Tibial nerve (tissue), 4 donors: Measurements from ENCODE around the gene STAT5B. TPM values are rescaled to one million over a fixed set of nuclear protein-coding genes. Genes with fewer than 3 reads are reported as not detected.

Experiments
- DNase-seq, 2 donors: peaks; one replicate each; pipeline ENCODE4 v3.0.0-alpha.2; 2019; ENCODE audit warnings: low spot score in 2 of 2
- H3K27ac ChIP-seq, 4 donors: fragments of 200-600 bp; sonication (generic) in 3 of 4; one replicate each; pipeline ENCODE4 v1.5.1; 2017 to 2019; ENCODE audit warnings: mild to moderate bottlenecking in 1 of 4
- H3K27me3 ChIP-seq, 2 donors: fragments of 200-600 bp; sonication (generic) in 1 of 2; one replicate each; pipeline versions ENCODE4 v1.5.1 to v1.6.0; 2017 to 2019
- H3K36me3 ChIP-seq, 3 donors: fragments of 200-600 bp; sonication (generic); one replicate each; pipeline ENCODE4 v1.5.1; 2018 to 2019
- H3K4me1 ChIP-seq, 4 donors: fragments of 200-600 bp; sonication (generic) in 3 of 4; one replicate each; pipeline ENCODE4 v1.5.1; 2017 to 2019
- H3K4me3 ChIP-seq, 4 donors: fragments of 200-600 bp; sonication (generic) in 3 of 4; one replicate each; pipeline ENCODE4 v1.5.1; 2017 to 2019; ENCODE audit warnings: mild to moderate bottlenecking in 1 of 4, moderate library complexity in 1 of 4
- H3K9me3 ChIP-seq, 4 donors: fragments of 200-600 bp; sonication (generic) in 3 of 4; one replicate each; pipeline ENCODE4 v1.5.1; 2017 to 2019
- CTCF ChIP-seq, 5 experiments: fragments of 200-600 bp in 3 of 5; fragments of 450-650 bp in 2 of 5; sonication (generic) in 3 of 5; IDR thresholded peaks; one replicate each; pipeline ENCODE4 v1.5.1; 2016 to 2019; ENCODE audit warnings: antibody characterized with exemption in 5 of 5, mild to moderate bottlenecking in 3 of 5, moderate library complexity in 2 of 5
- EP300 ChIP-seq, 2 donors: sonication (generic); formaldehyde crosslinking; IDR thresholded peaks; one replicate each; pipeline ENCODE4 v1.6.1; 2017; ENCODE audit warnings: antibody characterized with exemption in 2 of 2, mild to moderate bottlenecking in 1 of 2
- POLR2A ChIP-seq, 2 donors: fragments of 450-650 bp; IDR thresholded peaks; one replicate each; pipeline ENCODE4 v1.6.1; 2017; ENCODE audit warnings: antibody characterized with exemption in 2 of 2, mild to moderate bottlenecking in 2 of 2, moderate library complexity in 2 of 2
- WGBS, 2 donors: methylation state at CpG; one replicate each; pipeline ENCODE4 v1.1.5; 2018; 5-methylcytosine and 5-hydroxymethylcytosine counted together
- total RNA-seq, 4 donors: library from RNA; depleted of rRNA; stranded (reverse); fragments of >200 nt; gene quantifications; one replicate each; pipeline ENCODE4 v1.1.0, GENCODE V29; 2016

The STAT5B gene
- total RNA-seq, 4 donors from 2014 or later = 96.8 to 117 (median 104) TPM

DNA sequence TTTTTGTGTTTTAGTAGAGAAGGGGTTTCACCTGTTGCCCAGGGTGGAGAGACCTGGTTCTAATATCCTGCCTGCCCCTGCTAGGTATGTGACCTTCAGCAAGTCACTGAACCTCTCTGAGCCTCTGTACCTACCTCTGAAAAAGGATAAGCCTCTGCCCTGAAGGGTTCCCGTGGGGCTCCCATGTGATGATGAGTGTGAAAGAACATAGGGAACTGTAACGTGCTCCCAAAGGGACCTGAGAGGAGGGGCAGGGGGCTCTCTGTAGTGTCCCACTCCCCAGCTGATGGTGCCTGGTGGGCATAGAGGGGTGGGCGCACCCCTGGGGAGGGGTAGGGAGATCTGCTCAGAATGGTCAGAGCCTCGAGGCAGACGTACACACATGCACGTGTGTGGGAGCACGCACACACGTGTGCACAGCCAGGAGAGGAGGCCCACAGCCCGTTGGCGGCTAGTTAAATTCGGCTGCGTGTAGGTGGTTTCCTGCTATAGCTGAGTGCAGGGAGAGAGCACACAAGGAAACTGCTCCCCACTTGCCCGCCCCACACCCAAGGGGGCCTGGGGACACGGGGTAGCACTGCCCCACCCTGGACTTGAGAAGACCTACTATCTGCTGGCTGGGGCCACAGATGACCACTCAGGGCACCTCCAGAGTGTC, 101.9 kb downstream of the STAT5B start:
- no peak for DNase-seq
- no peak for TF ChIP-seq POLR2A (IDR thresholded peaks at IDR 0.05)
- no peak for TF ChIP-seq EP300 (IDR thresholded peaks at IDR 0.05)
- no peak for TF ChIP-seq CTCF (IDR thresholded peaks at IDR 0.05)
- no peaks in the 10 kb centered on the region for H3K27me3 ChIP-seq
- no peaks in the 10 kb centered on the region for H3K4me1 ChIP-seq
- 66 to 75% methylated on average over 10 to 14 of the region's 14 CpGs for WGBS, 2 donors
- H3K27ac ChIP-seq = no peak overlapping the region
- H3K36me3 ChIP-seq = no peaks in the 10 kb centered on the region
- no peaks in the 10 kb centered on the region for H3K9me3 ChIP-seq
- H3K4me3 ChIP-seq = no peak overlapping the region

GRCh38 chr17:42171831-42172230, 104.4 kb downstream of the STAT5B start:
- WGBS, 2 donors = 50 to 56% methylated on average over 11 of the region's 11 CpGs

DNA sequence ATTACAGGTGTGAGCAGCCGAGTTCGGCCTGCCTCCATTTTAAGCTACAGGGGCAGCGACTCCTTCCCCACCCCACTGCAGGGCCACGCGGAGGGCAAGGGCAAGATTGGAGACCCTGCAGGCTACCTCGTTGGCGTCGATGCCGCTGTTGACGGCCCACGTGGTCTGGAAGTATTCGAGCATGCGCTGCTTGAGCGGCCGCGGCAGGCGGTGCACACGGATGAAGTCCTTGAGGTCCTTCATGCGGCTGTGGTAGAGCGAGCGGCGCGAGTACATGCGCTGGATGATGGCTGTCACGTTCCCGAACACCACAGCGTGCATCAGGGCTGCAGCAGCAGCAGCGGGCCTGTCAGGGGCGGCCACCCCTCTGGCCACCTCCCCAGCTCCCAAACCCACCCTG, 106.8 kb downstream of the STAT5B start:
- WGBS, 2 donors = 94 to 95% methylated on average over 24 to 29 of the region's 29 CpGs
- no peak for TF ChIP-seq CTCF (IDR thresholded peaks at IDR 0.05)
- TF ChIP-seq POLR2A (IDR thresholded peaks at IDR 0.05) = no peak
- TF ChIP-seq EP300 (IDR thresholded peaks at IDR 0.05) = no peak
- Histone ChIP-seq H3K4me1 (no peaks in the 10 kb centered on the region), H3K27ac (no peak overlapping the region), H3K4me3 (no peak overlapping the region), H3K9me3 (no peaks in the 10 kb centered on the region), H3K27me3 (no peaks in the 10 kb centered on the region), H3K36me3 (no peaks in the 10 kb centered on the region)
- no peak for DNase-seq

More at GRCh38 chr17:42171831-42172230, 104.4 kb downstream of the STAT5B start:
- Histone ChIP-seq H3K4me3 (no peak overlapping the region), H3K27ac (no peak overlapping the region), H3K4me1 (no peaks in the 10 kb centered on the region), H3K9me3 (no peaks in the 10 kb centered on the region), H3K27me3 (no peaks in the 10 kb centered on the region), H3K36me3 (no peaks in the 10 kb centered on the region)
- DNase-seq = no peak
- TF ChIP-seq CTCF (IDR thresholded peaks at IDR 0.05) (no peak), EP300 (IDR thresholded peaks at IDR 0.05) (no peak), POLR2A (IDR thresholded peaks at IDR 0.05) (no peak)

DNA sequence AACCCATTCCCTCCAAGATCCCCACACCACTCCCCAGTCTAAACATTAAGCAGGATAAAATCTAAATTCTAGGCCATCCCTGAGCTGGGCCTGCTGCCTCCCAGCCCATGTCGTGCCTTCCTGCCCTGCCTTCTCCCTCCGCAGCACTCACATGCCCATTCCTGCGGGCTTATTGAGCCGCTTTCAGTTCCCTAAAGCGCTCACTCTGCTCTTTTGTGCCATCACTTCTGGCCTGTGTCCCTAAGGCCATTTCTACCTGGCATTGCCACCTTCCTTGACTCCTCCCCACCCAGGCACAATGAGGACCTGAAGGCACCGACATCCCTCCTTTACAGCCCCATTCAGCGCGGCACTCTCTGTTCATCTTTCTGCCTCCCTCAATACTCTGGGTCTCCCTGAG, 108.4 kb downstream of the STAT5B start:
- Histone ChIP-seq H3K27me3 (no peaks in the 10 kb centered on the region), H3K36me3 (no peaks in the 10 kb centered on the region), H3K4me1 (no peaks in the 10 kb centered on the region), H3K9me3 (no peaks in the 10 kb centered on the region), H3K27ac (no peak overlapping the region), H3K4me3 (no peak overlapping the region)
- DNase-seq = no peak
- TF ChIP-seq POLR2A (IDR thresholded peaks at IDR 0.05) = no peak
- TF ChIP-seq CTCF (IDR thresholded peaks at IDR 0.05) = no peak
- no peak for TF ChIP-seq EP300 (IDR thresholded peaks at IDR 0.05)
- WGBS, 2 donors = 85 to 88% methylated on average over 8 of the region's 8 CpGs

DNA sequence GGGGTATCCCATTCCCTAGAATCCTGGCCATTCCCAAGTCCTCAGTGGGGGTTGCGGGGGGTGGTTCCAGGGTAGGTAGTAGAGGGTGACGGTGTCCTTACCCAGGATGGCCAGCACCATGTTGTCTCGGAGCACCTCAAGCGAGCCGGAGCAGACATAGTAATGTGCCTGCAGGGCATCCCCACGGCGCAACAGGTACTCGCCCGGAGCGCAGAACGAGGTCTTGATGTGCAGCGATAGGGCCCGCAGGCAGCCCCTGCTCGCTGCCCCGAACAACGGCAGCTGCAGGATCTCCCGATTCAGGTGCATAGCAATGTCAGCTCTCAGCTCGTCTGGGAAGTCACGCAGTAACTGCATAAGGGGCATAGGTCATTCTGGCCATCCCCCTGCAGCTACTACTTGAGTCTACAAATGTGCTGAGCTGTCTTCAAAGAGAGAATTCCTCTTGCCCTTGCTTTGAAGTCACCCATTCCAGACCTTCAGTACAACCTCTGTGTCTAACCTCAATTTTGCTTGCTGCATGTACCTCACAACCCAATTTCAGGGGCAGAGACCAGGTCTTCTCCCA, 109.9 kb downstream of the STAT5B start:
- no peaks in the 10 kb centered on the region for H3K4me1 ChIP-seq
- H3K36me3 ChIP-seq = no peaks in the 10 kb centered on the region
- H3K4me3 ChIP-seq = no peak overlapping the region
- TF ChIP-seq CTCF (IDR thresholded peaks at IDR 0.05) (no peak), POLR2A (IDR thresholded peaks at IDR 0.05) (no peak), EP300 (IDR thresholded peaks at IDR 0.05) (no peak)
- 86 to 92% methylated on average over 18 to 19 of the region's 19 CpGs for WGBS, 2 donors
- DNase-seq = no peak
- no peaks in the 10 kb centered on the region for H3K9me3 ChIP-seq
- H3K27ac ChIP-seq = no peak overlapping the region
- H3K27me3 ChIP-seq = no peaks in the 10 kb centered on the region
